NCI-H2107 treated with DMSO at 0.1 percent for 48 hours (cell line): ENCODE results near the gene LRRFIP1.
"Not testable (repeated sequence)": the region's sequence is repeated elsewhere in the genome, so short reads cannot be mapped to it uniquely, and the experiment has no call there.

Experiments used
- DNase-seq: peaks from one replicate; lab custom pipeline; 2025; ENCODE audit not compliant: unreplicated experiment; lab: John Stamatoyannopoulos, UW

The LRRFIP1 gene

DNA sequence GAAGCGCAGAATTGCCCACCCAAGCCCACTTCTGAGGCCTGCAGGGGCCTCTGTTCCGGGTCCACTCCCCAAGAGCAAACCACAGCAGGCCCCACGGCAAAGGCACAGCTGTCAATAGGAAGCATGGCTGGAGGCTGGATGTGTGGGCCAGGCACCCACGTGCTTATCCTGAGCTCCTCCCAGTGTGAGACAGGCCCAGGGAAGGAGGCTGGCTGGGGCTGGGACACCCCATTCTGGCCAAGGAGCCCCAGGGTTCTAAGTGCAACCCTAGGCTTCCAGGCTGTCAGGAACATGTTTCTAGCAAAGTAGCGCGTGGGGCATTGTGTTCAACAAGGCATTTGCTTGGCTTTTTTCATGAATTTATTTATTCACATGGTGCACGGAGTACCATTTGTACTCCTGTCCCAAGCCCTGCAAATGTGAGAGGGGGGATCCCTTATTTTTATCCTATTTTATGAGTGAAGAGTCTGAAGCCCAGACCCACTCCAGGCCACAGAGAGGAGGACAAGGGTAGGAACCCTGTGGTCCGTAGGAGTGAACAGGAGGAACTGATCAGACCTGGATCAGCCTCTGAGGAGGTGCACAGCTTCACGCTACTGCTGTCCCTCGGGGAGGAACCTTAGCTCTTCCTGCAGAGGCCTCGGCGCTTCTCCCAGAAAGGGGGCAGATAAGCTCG lies 30.7 kb upstream of the LRRFIP1 start:
- no peak for DNase-seq

DNA sequence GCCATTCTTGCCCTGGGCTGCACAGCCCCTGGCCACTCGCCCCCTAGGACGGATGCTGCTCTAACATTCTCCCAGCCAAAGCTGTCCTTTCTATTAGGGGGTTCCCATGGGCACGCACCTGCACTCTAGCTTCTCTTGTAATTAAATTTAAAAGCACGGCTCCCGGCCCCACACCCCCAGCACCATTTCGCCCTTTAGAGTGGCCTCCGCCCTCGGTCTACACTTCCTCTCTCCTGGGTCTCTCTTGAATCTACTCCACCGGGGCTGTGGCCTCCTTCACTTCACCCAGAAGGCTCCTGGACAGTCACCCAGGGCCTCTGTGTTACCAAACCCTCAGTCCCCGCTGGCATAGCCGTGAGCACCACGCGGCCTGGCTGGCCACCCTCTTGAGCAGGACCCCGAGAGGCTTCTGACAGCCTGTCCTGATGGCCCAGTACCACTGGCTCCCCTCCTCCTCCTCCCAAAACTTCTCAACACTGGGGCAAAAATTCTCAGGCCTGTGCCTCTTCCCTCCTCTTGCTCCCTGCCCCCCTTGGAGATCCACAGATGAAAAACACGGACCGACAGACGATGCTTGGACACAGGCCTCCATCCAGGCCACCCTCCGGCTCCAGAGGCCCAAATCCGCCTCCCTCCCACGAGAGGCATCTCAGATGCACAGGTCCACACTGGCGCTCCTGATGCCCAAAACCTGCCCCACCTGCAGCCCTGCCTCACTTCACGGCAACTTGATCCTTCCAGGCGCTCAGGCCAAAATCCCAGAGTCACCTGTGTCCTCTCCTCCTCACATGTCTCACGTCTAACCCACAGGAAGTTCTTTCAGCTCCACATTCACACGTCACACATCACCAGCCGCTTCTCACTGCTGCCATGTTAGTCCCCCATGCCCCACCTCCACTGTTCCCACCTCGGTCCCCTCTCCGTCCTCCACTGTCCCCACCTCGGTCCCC lies 29.9 kb upstream of the LRRFIP1 start:
- no peak for DNase-seq

DNA sequence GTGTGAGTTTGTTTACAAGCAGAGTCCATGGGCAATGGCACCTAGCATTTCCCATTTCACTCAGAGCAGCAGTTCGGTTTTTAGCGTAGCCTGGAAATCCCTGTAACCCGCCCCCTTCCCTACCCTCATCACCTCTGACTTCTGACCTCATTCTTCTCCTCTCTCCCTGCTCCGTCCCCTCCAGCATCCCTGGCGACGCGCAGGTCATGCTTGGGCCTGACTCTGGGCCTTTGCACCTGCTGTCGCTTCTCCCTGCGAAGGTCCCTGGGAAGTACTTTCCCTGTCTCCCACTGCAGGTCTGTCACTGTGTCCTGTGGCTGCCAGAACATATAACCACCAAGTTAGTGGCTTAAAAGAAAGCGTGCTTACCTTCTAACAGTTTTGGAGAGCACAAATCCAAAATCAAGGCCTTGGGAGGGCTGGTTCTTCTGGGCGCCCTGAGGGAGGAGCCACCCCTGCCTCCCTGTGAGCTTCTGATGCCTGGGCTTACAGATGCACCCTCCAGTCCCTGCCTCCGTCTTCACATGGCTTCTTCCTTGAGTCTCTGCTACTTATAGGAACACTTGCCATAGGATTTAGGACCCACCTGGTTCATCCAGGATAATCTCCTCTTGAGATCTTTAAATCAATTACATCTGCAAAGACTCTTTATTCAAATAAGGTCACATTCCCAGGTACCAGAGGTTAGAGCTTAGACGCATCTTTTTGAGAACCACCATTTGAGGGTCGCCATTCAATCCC lies 28.7 kb upstream of the LRRFIP1 start:
- DNase-seq = no peak

DNA sequence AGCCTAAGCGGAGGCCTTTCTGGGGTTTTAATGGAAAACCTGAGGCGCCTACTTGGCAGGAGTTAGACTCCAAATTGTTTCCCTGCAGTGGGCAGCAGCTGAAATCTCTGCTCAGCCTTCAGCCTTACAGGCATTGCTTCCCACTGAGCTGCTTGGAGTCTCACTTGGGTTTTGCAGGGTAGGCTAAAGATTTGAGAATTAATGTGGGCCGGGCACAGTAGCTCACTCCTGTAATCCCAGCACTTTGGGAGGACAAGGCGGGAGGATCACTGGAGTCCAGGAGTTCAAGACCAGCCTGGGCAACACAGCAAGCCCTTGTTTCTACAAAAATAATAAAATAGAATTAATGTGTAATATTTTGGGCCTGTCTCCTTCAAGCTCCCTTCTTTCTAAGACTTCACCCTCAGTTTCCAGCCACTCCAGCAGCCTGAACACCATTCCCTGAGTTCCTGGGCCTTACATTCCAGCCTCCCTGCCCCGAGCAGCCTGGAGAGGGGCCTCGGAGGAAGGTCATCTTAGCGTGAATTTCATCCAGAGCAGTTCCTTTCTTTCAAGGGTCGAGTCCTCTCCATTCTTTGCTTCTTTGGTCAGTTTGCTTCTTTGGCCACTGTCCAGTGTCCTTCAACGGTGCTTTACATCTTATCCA lies 27.8 kb upstream of the LRRFIP1 start:
- DNase-seq = no peak

DNA sequence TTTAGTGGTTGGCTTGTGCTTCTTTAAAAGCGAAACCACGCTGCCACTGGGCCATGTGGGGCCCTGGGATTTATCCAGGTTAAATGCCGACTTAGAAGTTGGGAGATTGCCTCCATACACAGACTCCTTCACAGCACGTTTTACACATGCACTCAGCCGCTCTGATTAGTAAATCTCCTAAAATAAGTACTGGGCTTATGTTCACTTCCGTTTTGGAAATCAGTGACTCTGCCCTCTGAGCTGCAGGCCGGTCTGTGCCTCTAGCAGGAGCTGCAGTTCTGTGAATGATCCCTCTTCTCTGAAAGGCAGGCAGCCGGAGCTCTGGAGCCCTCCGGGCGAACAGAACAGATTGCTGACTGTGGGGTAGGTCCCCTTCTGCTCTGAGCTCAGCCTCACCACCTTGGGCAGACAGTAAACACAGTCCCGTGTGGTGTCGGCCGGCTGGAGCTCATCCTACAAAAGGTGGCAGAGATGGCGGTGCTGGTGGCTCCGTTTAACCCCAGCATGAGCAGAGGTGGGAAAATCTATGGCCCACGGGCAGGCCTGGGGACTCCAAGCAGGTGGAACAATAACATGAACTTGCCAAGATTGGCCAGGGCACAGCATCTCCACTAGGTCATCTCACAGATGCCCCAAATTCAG lies 27.1 kb upstream of the LRRFIP1 start:
- DNase-seq = no peak

DNA sequence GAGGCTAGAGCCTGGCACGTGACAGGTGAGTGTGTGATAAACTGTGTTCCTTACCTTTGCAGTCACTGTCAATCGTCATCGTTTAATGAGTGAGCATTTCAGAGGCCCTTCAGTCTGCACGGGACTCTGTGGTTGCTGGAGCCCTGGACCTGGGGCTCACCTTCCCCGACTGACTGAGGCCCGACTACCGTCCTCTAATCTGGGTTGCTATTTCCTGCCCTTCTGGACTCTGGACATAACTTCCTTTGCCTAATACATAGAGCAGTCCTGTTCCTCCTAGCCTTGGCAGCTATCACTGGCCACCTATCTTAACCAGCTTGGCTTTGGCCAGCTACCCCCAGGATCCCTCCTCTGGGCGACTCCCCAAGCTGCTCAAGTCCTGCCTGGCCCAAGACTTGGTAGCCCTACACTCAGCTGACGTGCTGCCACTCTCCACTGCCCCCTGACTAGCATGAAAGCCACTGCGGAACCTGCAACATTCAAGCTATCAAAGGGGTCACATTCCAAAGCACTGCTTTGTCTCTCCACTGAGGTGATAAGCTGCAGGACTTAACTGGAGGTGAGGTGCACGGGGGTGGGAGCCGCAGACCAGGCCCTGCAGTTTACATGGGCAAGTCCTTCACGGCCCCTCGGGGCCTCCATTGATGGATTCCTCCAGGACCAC lies 25.8 kb upstream of the LRRFIP1 start:
- no peak for DNase-seq

DNA sequence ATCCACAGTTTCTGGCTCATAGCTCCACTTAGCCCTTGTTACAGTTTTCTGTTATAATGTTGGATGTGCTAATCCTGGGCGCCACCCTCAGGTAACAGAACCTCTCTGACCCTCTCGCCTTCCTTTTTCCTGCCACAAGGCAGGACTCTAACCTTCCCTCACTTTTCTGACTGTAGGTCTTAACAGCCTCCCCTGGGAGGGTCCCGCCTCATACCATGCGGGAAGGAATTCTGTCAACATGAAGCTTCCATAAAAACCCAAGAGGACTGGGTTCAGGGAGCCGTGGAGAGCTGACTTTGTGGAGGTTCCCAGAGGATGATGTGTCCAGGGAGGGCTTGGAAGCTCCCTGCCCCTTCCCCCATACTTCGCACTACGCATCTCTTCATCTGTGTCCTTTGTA lies 25.0 kb upstream of the LRRFIP1 start:
- DNase-seq = no peak

DNA sequence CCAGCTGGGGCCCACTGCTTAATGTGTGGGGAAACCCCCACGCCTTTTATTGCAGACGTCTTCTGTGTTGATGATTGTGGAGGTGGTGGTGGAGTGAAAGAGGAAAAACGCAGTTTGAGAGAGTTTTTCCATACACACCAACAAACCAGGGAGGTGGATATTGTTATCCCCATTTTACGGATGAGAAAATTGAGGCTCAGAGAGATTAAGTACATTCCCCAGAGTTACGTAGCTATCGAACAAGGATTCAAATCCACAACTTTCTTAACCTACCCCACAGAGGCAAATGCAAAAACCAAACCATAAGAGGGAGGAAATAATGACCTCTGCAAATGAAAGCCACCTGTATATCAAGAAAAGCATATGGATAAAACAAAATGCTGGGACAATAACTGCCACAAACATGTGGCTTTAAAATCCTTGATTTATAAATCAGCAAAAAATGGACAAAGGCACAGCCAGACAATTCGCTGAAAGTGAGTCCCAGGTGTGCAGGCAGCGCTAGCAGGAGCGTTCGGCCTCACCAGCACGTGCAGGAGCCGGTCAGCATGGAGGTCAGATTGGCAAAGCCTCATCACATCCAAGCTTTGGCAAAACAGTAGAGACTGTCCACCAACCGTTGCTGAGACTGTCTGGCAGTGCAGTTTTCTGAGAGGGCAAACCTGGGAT lies 24.2 kb upstream of the LRRFIP1 start:
- no peak for DNase-seq

DNA sequence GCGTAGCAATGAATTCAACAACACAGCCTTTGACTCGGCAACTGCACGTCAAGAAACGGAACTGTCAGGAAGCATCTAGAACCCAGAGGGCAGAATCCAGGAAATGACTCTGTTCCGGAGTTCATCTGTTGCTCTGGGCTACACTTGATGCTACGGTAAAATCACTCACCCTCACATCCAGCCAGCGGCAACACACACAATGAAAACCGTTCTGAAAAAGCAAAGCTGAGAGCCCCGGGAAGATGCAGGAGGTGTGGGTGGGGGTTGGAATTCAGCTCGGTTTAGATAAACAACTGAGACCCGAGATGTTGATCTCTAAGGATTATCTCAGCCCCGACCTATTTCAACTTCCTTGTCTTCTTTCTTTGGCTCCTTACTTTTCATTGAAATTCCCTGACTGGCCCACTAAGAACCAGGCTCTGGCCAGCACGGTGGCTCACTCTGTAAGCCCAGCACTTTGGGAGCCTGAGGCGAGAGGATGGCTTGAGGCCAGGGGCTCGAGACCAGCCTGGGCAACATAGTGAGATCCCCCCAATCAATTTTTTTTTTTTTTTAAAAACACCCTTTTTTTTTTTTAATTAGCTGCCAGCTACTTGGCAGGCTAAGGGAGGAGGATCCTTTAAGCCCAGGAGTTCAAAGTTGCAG lies 23.5 kb upstream of the LRRFIP1 start:
- no peak for DNase-seq

DNA sequence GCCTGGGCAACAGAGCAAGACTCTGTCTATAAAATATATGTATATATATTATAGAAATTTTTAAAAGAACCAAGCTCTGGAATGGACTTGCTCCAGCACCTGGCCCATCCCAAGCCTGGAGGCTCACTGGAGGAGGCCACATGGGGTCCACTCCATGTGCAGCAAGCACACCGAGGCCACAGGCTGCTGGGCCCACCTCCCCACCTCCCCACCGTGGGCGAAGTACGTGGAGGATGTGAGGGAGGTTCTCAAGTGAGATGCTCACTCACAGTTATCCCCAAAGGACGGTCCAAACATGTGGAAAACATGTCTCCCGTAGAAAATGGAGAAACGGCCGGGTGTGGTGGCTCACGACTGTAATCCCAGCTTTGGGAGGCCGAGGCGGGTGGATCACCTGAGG lies 23.0 kb upstream of the LRRFIP1 start:
- DNase-seq = no peak

DNA sequence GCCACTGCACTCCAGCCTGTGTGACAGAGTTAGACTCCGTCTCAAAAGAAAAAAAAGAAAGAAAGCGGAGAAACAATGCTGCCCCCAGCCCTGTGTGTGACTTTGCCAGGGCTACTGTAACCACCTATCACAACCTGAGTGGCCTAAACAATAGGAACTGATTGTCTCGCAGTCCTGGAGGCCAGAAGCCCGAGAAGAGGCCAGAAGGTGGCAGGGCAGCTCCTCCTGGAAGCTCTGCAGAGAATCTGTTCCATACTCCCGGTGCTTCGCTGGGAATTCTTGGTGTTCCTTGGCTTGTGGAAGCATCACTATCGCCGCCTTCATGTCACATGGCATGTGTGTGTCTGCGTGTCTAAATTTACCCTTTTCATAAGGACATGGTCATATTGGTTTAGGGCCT lies 22.4 kb upstream of the LRRFIP1 start:
- no peak for DNase-seq

DNA sequence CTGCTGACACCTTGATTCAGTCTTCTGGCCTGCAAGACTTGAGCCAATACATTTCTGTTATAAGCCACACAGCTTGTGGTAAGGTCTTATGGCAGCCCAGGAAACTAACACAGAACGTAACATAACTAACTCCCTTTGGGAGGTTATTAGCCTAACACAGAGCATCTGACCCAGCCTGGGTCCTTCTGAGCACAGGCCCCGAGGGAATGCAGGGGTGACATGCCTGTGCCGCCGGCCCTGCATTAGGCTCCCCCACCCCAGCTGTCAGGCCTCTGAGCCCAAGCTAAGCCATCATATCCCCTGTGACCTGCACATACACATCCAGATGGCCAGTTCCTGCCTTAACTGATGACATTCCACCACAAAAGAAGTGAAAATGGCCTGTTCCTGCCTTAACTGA lies 20.9 kb upstream of the LRRFIP1 start:
- not testable (repeated sequence) for DNase-seq

DNA sequence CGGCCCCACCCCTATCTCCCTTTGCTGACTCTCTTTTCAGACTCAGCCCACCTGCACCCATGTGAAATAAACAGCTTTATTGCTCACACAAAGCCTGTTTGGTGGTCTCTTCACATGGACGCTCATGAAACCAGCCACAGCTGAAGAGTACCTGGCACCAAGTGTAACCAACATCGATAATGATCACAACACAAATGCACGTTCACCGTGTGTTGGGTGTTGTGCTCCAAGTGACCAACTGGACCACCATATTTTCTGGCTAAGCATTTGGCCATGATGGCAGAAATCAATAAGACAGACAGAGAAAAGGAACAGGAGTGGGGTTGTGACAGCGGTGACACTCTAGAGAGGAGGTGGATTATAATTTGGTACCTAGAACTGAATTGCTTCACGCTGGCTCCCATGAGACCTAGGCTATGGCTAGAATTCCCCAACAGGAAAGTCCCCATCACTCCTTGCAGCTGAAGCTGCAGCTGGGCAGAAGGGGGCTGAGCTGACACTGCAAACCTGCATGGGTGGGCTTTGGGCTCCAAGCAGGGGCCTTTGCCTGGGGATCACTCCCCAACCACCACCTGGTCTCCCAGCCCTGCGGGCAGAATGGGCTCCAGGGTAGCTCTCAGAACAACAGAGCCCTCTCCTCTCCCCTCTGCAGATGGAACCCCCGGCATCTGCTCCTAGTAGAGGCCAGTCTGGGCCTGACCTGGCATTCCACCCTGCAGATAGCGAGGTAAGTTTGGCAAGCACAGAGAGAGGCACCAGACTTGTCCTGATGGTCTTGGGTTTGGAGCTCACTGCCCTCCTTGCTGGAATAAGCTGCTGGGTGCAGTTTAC lies 14.6 kb upstream of the LRRFIP1 start:
- no peak for DNase-seq

DNA sequence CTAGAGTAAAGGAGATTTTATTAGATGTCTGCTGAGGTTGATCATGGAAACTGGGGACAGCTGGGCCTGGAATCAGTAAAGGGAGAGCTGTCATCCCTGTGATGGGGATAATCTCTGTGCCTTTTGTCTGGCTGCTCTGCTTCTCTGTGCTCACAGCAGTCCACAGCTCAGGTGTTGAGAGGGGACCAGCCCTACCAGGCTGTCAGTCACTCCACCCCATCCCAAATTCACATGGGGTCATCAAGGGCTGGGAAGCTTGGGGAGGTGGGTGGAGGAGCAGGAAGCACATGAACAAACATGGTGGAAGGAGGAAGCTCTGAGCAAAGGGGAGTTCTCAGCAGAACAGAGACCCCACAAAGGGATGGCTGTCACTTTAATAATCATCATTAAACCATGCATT lies 13.7 kb upstream of the LRRFIP1 start:
- no peak for DNase-seq

DNA sequence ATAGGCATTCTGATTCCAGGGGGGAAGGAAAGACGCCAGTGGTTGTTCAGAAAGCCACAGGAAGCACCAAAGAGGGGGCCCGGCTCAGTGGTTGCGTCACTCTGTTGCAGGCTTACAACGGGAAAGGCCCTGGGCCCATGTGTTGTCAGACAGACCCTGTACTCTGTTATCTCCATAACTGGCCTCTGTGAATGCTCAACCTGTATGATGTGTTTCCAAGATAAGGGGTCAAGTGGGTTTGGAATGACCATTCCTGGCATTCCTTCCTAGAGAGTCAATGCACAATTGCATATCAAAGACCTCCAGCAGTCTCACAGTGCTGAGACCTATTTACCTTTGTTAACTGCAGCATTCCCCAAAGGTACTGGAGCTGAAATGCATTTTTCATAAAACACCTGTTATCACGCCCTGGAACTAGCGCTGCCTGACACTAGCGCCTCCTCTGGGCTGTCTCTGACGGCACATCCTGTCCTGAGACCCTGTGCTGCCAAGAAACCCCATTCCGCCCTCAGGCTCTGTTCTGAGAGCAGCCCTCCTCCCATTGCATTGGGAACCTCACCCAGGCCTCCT lies 13.2 kb upstream of the LRRFIP1 start:
- peak; percentile 65 for DNase-seq

DNA sequence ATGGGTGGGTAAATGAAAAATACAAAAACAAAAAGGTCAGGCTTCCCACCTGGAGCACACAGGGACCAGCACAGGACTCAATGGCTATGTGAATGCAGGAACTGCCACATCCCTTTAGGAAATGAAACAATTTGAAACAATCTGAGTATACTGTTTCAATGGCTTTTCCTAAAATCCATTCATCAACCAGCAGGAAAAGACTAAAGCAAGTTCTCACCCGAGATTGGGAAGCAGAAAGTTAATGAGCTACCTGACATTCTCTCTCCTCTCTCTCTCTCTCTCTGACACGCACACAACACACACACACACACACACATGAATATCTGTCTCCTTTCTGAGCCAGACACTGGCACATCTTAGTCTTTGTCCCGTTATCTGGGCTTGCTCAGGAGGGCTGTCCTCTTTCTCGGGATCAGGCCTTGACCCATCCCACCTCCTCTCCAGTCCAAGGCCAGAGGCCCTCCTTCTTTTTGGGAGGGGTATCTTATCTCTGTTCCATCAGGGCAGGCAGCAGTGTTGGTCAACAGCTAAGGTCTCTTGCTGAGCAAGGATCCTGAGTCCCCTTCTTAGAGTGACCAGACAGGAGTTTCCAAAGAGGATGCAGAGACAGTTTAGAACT lies 11.6 kb upstream of the LRRFIP1 start:
- no peak for DNase-seq

DNA sequence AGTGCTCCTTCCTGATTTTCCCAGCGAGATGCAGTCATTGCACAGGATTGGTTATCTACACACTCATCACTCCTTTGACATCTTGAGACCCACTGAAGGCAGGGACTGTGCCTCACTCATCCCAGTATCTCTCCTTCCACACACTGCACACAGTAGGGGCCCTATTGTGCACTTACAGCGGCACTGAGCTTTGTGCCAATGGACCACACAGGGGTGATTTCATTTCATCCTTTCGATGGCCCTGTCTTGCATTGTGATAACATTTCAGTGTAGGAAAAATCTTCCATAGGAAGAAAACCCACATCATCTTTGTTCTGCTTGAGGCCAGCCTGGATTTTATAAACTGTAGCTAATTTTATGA lies 11.0 kb upstream of the LRRFIP1 start:
- no peak for DNase-seq
